GM18858 (cell line): ENCODE data around the gene GOLGA7B.

ENCODE experiments used
- ATAC-seq: cut with Tn5 transposase; IDR thresholded peaks from one replicate; pipeline ENCODE4 v1.9.1; 2021; ENCODE audit not compliant: unreplicated experiment

GOLGA7B gene

GRCh38 chr10:97866524-97867219, 17.0 kb downstream of the GOLGA7B start:
- no peak for ATAC-seq

GRCh38 chr10:97867220-97867800, 17.7 kb downstream of the GOLGA7B start:
- no peak for ATAC-seq

- ATAC-seq, result no peak
These were observed 18.6 kb downstream of the GOLGA7B start for GRCh38 chr10:97868134-97868685.

GRCh38 chr10:97869091-97870042, 19.7 kb downstream of the GOLGA7B start:
- ATAC-seq, result peak; percentile 95

GRCh38 chr10:97870990-97871389, 21.3 kb downstream of the GOLGA7B start:
- ATAC-seq, result no peak

GRCh38 chr10:97873569-97873968, 23.9 kb downstream of the GOLGA7B start:
- ATAC-seq, result no peak

- ATAC-seq, result no peak
These were observed 24.7 kb downstream of the GOLGA7B start for GRCh38 chr10:97874332-97874731.

- no peak for ATAC-seq
These were observed 25.7 kb downstream of the GOLGA7B start for GRCh38 chr10:97875391-97875790.

- ATAC-seq, result no peak
These were observed 26.8 kb downstream of the GOLGA7B start for GRCh38 chr10:97876402-97876801.

GRCh38 chr10:97879241-97879640, 29.6 kb downstream of the GOLGA7B start:
- ATAC-seq, result no peak

GRCh38 chr10:97880109-97880508, 30.5 kb downstream of the GOLGA7B start:
- no peak for ATAC-seq

- ATAC-seq, result no peak
These were observed 32.8 kb downstream of the GOLGA7B start for GRCh38 chr10:97882142-97883091.

GRCh38 chr10:97883092-97883485, 33.4 kb downstream of the GOLGA7B start:
- no peak for ATAC-seq

GRCh38 chr10:97886286-97886685, 36.6 kb downstream of the GOLGA7B start:
- ATAC-seq, result no peak

- no peak for ATAC-seq
These were observed 37.8 kb downstream of the GOLGA7B start for GRCh38 chr10:97887399-97887798.

GRCh38 chr10:97888134-97888533, 38.5 kb downstream of the GOLGA7B start:
- ATAC-seq, result no peak

GRCh38 chr10:97888641-97889262, 39.1 kb downstream of the GOLGA7B start:
- no peak for ATAC-seq

- no peak for ATAC-seq
These were observed 40.0 kb downstream of the GOLGA7B start for GRCh38 chr10:97889461-97890265.
